HG03442 (cell line): ENCODE data around the gene RBCK1.
"Not testable (repeated sequence)": the region's sequence is repeated elsewhere in the genome, so short reads cannot be mapped to it uniquely, and the experiment has no call there.

Source experiments
- ATAC-seq: cut with Tn5 transposase; IDR thresholded peaks from one replicate; pipeline ENCODE4 v1.9.1; 2021; ENCODE audit warnings: mild to moderate bottlenecking, moderate library complexity; ENCODE audit not compliant: unreplicated experiment

RBCK1 gene

DNA sequence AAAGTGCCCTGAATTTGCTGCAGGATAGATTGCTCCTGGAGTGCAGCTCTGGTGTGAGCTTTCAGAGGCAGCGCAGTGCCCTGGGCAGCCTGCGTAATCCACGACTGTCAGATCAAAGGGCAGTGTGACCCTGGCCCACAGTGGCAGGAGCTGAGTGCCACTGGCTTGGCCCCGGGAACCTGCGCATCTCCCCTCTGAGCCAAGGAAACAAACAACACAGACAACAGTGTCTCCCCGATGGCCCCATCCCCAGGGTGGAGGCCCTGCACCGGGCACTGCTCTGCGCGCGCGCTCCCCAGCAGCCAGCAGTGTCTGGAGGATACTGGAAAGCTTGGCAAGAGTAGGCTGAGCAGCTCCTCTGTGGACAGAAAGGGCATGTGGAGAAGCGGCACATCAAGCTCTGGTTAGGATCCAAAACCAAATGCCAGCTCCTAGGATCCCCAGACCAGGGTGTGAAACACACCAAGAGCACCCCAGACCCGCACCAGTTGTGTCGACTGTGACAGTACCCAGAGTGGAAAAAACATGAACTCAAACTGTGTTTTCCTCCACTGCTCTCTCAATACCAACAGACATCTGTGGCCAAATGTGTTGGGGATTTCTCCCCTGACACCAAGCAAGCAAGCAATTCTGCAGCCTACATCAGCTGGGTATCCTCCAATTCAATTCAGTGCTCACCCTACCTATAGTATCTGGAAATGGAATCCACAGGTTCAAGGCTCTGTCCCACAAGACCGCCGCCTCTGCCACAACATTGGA, 26.7 kb downstream of the RBCK1 start:
- ATAC-seq = no peak

DNA sequence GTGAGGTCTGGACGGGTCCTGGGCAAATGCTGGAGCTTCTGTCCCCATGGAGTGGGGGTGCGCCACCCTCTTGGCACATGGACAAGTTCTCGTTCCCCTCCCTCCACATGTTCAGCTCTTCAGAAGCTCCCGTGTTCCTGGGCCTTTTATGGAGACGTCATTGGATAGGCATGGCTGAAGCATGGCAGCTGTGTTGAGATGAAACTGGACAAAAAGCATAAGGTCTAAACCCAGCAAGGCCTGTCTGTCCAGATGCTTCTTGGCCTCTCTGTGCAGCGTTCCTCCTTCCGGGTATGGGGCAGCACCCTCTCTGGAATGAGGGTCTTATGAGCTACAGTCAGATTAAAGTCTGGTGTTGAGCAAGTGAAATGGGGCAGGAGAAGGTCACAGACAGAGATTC, 27.5 kb downstream of the RBCK1 start:
- no peak for ATAC-seq

DNA sequence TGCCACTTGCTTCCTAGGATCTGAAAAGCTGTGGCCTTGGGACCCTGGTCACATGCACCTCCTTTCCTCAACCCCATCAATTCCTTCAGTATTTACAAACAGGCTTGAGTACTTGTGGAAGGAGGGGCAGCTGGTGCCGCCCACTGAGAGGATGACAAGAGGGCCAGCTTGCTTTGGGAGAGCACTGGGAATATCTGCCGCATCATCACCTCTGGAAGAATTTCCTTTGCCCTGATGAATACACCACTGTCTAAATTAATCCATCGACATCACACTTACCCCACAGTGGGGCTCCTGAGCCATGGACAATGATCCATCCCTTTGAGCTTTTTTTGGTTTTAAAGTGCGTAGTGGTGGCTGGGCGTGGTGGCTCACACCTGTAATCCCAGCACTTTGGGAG, 28.4 kb downstream of the RBCK1 start:
- no peak for ATAC-seq

DNA sequence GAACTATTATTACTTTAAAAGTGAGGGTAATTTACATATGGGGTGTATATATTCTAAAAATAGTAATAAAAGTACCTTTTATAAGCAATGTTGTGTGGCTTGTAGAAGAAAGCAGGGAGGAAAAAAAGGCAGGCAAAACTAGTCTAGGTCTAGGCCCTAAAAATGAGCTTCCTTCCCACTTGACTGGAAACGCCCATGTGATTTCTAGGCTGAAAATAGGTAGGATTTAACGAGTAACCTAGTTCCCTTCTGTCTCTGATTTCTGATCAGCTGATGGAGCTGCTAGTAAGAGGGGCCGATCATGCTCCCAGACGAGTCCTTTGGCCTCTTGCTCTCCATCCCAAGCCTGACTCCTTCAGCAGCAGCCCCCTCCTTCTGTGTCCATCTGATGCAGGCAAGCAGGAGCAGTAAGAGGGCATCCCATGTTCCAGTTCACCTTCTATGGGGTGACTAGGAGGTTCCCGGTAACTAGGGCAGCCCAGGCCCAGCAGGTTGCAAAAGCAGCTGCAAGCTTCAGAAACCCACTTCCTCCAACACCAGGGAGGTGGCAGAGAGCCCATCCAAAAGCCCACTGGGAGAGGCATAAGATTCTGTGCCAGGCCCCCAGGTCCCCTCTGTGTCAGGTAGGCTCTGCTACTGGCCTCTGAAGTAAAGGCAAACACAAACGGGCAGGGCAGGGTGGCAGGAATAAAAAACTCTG, 29.8 kb downstream of the RBCK1 start:
- ATAC-seq = no peak

DNA sequence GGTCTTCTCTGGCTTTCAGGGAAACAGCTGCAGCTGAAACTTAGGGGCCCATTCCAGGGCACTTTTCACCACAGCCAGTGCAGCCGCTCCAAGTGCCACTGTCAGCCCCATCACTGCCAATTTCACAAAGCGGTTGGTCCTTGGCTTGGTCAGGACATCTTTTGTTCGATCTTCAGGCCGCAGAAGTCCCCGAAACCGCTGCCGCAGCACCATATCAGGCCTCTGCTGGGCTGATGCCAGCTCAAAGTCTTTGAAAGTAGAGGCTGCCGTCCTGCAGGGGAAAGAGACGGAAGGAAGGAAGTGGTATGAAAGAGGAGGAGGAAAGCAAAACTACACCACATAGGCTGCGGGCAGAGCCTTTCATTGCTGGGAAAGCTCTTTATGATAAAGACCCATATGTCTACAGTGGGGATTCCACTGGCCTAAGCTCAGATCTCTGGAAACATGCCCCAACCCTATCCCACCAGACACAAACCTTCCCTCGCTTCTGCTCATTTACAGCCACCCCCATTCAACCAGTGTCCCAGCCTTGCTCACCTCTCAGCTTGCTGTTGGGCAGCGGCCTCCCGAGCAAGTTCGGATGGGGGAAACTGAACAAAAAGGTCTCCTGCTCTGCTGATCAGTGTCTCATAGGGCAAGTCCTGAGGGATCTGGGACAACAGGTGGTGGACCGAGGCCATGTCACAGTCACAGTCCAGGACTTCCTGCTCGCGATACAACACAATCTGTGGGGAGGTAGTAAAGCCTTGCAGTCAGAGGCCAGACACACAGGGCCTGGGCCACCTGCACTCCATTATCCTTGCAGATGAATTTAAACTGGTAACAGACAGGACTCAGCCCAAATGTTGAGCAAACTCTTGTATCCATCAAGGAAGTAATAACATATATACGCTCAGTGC, 30.7 kb downstream of the RBCK1 start:
- ATAC-seq = no peak

DNA sequence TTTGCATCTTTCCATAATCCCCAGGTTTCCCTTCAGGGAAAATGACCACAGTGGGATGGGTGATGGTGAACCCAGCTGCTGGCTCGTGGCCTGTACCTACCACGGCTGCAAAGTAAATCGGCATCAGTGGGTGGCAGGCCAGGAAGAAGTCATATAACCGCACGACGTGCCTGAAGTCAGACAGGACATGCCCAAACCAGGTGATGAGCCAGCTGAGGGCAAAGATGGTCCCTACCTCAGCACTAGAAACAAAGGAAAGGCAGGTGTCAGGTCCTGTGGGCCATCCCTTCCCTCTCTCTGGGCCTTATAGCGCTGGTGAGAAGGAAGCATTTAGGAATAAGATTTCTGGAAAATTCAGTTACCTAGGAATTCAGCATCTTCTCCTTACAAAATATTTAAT, 32.0 kb downstream of the RBCK1 start:
- no peak for ATAC-seq

DNA sequence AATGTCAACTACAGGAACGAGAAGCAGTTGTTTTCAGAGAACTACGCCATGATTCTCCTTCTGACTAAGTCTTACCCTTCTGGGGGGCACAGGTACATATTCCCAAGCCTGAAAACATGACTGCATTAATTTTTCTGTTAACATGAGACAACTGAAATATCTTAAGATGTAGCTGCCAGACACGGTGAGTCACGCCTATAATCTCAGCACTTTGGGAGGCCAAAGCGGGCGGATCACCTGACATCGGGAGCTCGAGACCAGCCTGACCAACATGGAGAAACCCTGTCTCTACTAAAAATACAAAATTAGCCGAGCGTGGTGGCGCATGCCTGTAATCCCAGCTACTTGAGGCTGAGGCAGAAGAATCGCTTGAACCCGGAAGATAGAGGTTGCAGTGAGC, 32.5 kb downstream of the RBCK1 start:
- no peak for ATAC-seq

DNA sequence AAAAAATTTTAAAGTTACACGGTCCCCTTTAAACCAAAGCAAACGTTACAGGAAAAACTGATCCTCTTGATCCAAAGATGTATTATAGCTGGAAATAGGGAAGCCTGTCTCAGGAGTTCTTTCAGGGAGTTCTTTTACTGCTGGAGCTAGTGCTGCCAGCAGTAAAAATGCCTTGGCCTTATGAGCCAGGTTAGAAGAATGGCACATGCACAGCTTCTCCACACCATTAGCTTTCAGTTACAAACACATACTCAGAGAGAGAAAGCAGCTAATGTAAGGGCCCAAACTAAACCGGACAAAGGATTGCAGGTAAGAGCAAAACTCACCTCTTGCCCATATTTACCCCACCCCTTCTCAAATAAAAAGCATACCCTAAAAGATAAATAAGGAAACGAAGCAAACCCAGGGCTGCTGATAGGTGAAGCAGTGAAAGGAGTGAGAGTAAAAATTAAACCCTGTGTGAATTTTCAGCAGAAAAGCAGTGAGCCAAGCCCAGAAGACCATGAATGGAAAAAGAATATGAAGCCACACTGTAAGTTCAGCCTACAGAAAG, 35.2 kb downstream of the RBCK1 start:
- no peak for ATAC-seq

DNA sequence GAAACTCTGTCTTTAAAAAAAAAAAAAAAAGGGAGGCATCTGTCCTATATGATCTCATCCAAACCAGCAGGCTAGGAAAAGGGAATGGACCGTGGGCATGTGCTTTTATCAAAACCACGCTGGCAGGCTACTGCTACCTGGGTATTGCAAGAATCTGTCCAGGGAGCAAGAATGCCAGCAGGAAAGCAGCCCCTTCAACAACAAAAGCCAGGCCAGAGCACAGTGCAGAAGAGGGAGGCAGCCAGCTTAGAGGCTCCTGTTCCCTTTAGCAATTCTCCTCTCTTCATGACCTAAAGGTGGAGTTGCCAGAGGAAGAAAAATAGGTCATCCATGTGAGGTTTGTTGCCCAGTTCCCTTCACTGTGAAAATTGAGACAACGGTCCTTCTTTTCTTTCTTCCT, 36.0 kb downstream of the RBCK1 start:
- ATAC-seq = no peak

DNA sequence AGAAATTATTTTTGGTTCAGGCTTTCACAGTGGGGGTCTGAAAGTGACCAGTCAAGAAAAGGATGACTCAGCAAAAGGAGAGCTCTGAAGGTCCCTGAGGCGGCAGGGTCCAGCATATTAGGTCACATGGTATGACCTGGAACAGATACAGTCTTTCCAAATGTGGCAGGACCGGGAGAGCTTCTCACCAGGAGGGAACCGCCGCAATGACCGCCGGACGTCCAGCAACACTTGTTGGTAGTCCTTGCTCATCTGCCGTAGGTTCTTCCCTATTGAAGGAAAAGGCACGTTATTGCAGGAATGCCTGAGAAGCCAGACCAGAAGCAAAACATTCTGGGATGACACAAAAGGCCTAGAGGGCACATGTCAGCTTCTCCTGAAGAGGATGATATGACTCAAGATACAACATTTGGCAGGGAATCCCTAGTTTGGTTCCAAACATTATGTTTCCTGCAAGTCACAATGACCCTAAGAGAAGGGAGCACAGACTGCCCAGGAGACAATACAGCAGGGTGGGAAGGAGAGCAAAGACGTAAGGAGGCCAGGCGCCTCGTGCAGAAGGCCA, 36.8 kb downstream of the RBCK1 start:
- ATAC-seq = no peak

DNA sequence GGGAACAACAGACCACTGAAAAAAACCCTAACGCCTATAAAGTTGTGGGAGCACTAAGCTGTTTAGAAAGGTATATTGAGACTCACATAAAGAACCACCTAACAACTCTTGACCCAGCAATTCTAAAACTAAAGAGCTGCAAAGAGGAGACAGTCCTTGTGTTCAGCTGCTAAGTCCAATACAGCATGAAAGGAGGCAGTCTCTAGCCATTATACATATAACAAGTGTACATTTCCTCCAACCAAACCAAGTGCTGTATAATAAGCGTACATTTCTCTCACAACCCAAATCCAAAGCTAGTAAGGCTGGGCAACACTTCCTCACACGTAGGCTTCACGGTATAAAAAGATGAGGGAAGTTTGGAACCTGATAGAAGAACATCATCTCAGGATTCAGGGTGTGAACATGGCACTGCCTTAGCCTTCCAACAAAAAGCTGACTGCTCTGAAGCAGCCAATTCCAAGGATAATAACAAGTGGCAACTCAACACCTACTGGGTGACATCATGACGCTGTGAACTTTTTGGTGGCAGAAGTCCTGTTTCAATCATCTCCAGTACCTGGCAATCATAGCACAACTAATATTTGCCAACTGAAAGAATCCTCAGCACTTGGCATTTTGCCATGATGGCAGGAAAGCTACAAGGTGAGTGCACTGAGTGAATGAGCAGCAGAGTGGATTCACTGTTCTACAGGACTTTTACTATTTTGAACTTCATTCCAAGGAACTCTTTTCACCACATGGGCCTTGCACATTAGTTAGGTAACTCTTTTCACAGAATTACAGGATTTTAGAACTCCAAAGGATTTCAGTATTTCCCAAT, 37.6 kb downstream of the RBCK1 start:
- no peak for ATAC-seq

DNA sequence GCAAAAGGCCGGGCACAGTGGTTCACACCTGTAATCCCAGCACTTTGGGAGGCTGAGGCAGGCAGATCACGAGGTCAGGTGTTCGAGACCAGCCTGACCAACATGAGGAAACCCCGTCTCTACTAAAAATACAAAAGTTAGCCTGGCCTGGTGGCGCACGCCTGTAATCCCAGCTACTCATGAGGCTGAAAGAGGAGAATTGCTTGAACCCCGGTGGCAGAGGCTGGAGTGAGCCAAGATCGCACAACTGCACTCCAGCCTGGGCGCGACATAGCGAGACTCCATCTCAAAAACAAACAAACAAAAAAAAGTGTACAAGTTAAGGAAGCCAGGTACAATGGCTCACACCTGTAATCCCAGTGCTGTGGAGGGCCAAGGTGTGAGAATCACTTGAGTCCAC, 43.9 kb downstream of the RBCK1 start:
- not testable (repeated sequence) for ATAC-seq

DNA sequence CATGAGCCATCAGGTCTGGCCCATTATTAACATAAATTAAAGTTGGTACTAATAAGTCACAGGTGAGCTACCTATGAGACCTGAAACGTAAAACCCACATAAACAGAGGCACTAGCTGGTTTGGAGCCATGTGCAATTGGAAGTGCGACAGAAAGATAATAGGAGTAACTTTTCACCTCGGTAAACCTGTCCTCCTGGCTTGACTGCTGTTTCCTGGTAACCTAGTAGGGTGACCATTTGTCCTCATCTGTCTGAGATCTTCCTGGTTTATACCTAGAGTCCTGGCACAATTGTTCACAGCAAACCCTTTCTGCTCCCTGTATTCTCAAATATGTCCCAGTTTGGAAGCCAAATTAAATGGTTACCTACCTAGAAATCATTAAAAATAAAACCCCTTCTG, 46.9 kb downstream of the RBCK1 start:
- no peak for ATAC-seq

DNA sequence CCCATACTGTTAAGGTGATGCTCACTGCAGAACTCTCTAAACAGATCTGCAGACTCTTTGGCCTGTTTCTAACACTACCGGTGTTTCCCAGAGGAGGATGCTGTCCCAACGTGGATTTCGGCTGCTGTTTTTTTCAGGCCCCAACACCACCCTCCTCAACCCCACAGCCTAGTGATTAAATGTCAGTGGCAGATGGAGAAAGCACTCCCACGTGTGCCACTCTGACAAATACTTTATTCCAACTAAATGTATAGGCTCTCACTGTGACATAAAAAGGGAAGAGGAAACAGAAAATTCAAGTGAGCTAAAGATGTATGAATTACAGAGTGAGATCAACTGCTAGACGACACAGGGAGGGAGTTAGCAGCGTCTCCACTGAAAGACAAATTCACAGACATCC, 50.7 kb downstream of the RBCK1 start:
- no peak for ATAC-seq

DNA sequence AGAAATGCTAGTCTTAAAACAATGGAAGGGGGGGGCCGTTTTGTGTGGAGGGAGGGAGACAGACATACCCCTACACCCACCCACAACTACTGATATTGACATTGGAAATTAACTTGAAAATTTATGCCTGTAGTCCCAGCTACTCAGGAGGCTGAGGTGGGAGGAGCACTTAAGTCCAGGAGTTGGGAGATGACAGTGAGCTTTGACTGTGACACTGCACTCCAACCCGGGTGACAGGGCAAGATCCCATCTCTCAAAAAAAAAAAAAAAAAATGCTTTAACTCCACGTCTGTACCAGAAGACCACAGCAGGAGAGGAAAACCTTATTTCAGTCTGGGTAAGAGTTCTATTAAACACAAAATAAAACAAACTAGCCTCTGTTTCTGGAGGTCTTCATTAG, 52.1 kb downstream of the RBCK1 start:
- no peak for ATAC-seq

DNA sequence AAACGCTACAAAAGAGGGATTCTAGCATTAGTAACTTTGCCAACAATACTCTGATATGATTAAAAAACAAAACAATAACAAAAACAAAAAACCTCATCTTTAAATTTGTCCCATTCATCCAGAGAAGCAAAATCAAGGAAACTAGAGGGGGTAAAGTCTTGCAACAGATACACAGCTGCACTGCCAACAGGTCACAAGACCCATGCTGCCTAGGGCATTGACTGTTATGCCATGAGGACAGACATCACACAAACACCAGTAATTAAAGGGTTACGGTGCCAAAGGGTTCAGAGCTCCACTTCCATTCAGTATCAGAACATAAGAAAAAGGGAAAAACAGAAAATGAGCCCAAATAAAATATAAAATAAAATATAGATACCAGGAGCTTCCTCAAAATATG, 52.6 kb downstream of the RBCK1 start:
- ATAC-seq = no peak

DNA sequence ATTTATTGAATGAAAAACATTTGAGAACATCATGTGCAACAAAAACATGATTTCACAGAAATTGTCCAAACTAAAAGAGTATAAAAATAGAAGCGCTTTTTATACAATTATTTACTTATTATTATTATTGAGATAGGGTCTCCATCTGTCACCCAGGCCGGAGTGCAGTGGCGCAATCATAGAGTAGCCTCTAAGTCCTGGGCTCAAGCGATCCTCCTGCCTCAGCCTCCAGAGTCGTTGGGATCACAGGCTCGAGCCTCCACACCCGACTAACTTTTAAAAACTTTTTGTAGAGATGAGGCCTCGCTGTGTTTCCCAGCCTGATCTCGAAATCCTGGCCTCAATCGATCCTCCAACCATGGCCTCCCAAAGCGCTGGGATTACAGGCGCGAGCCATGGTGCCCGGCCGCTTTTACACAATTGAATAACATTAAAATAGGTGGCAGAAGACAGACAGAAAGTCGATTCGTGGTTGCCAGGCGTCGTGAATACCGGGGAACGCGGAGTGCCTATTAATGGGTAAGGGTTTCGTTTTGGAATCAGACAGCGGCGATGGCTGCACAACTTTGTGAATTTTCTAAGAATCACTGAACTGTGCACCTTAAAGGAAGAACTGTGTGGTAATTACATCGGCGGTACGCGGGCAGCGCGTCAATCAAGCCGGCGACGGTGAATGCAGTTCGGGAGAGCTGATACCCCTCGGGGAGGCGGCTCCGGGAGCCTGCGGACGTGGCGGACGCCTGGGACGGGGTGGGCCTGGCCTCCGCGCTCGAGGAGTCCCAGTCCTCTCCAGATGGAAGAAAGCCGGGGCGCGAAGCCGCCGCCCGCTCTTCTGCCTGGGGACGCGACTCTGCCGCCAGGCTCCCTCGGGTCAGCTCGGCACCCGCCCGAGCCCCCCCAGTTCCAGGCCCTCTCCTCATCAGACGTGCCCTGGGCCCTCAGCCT, 53.4 kb downstream of the RBCK1 start:
- peak; percentile 41 for ATAC-seq

DNA sequence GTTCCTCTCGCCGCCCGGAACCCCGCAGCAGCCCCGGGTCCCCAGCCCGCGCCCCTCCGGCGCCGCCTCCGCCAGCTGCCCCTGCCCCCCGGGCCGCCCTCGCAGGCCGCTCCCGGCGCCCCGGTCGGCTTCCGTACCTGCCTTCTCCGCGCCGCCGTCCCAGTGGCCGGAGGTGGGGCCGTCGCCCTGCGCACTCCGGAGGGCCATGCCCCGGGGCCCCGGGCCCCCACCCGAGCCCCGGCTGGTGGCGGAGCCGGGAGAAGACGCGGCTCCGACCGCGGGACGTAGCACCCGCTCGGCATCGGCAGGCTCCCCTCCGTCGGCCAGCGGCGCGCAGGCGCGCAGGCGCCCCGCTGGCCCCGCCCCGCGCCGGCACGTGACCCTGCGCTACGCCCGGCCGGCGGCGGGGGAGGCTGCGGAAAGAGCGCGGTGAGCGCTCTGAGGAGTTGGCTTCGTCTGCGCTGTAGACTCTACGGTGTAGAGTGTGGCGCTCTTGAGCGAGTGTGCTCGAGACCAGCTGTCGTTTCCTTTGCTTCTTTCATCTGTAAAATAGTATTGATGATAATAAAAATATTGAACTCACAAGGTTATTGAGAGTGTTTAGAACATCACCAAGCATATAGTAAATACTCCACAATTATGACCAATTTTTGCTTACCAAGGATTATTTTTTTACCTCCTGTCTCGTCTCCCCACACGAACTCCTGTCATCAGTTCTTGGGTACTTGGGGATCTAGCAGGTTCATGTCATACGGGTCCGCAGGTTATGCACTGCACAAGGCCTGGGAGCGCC, 54.3 kb downstream of the RBCK1 start, which contains the start of gene TBC1D20:
TBC1D20 (minus strand) TSS at position 335 of the 793 bp plus-strand sequence; CDS start at position 207, 128 bp downstream.
- ATAC-seq = peak; percentile 88
